GM18907 (cell line): Measurements from ENCODE around the gene RNF150.

Source experiments
- ATAC-seq: cut with Tn5 transposase; IDR thresholded peaks from one replicate; pipeline ENCODE4 v1.9.1; 2021; ENCODE audit warnings: mild to moderate bottlenecking, moderate library complexity; ENCODE audit not compliant: unreplicated experiment

The RNF150 gene

DNA sequence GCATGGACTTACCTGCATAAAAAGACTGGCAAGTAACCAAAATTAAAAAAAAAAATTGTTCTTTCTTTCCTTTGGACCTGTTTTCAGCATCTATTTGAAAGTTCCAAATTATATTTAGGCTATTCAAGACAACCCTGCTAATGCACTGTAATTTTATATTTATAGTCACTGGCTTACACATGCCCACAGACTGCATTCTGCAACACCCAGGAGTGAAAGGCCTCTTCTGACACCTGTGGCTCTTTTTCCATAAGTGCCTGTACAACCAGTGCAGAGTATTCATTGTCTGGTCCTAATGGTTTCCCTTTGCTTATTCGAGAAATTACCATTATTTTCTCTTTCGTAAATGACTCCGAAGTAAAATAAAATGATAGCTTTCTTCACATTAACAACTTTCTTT, 143.3 kb downstream of the RNF150 start:
- ATAC-seq = no peak

GRCh38 chr4:140986045-140986444, 147.2 kb downstream of the RNF150 start:
- ATAC-seq = no peak

- no peak for ATAC-seq
These were observed 150.5 kb downstream of the RNF150 start for GRCh38 chr4:140982613-140983340.

DNA sequence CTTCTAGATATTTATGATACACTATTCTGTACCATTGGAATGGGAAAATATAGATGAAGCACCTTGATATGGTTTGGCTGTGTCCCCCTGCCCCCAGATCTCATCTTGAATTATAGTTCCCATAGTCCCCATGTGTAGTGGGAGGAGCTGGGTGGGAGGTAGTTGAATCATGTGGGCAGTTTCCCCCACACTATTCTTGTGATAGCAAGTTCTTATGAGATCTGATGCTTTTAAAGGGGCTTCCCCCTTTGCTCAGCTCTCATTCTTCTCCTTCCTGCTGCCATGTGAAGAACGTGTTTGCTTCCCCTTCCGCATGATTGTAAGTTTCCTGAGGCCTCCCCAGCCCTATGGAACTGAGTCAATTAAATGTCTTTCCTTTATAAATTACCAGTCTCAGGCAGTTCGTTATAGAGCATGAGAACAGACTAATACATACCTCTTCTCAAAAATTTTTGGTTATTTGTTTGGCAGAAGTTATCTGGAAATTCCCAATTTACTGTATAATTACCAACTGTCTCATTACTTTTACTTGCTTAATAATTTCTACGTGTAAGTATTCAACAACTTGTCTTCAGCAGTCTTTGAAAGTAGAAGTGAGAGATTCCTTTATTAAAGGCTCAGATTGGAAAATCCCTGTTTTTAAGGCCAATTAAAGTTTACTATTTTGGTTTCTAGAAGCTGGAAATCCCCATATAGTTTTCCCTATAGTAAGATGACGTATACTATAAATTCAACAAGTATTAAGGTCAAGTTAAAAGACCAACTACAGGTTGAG, 152.7 kb downstream of the RNF150 start:
- ATAC-seq = no peak

DNA sequence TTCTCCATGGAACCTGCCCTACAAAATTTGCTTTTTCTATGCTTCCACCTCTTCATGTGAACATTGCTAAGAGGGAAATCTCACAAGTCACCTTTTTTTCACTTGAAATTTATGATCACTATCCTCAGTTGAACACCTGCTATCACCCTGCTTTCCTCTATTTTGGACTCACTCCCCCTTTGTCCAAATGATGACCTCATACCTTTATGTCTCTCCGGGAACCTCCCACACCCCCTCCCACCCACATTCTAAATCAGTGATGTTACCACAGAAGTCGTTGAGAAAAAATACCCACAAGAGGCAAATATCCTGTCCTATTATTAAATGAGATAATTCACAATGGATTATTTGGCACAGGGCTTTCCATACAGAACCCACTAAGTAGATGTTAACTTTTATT, 156.5 kb downstream of the RNF150 start:
- ATAC-seq = no peak

- ATAC-seq = no peak
These were observed 162.0 kb downstream of the RNF150 start for GRCh38 chr4:140971077-140971792.

DNA sequence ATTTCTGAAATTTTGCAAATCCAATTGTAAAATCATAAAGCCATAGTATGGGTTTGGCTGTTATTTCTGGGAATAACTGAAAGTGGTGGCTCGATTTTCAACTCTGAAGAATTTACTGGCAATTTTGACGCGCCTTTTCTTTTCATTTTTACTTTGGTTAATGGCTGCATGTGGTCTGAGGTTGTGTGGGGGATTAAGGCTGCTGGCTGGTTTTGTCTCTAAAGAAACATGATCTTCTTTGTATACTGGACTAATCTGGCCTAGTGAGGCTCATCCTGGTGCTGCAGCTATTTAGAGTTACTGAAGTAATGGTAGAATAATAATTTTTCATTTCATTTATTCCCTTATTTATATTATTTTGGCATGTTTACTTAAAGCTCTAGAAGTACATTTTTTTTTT, 164.0 kb downstream of the RNF150 start:
- ATAC-seq = no peak

GRCh38 chr4:140968371-140968770, 164.9 kb downstream of the RNF150 start:
- ATAC-seq = no peak

DNA sequence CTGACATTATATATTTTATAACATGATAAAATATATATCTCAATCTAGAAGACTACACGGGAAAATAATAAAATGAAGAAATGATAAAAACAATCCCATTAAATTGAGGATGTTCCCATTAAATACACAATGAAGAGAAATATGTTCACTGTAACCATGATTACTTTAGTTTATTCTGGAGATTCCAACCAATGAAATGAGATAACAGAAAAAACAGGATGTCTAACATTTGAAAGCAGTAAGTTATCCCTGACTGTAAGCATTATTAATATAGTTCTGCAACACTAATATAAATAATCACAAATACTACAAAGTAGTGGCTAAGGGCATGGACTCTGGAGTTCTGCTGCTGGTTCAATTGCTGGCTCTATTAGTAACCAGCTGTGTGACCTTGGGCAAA, 169.4 kb downstream of the RNF150 start:
- ATAC-seq = no peak

- no peak for ATAC-seq
These were observed 177.6 kb downstream of the RNF150 start for GRCh38 chr4:140955641-140956040.

- no peak for ATAC-seq
These were observed 180.6 kb downstream of the RNF150 start for GRCh38 chr4:140952717-140953116.

DNA sequence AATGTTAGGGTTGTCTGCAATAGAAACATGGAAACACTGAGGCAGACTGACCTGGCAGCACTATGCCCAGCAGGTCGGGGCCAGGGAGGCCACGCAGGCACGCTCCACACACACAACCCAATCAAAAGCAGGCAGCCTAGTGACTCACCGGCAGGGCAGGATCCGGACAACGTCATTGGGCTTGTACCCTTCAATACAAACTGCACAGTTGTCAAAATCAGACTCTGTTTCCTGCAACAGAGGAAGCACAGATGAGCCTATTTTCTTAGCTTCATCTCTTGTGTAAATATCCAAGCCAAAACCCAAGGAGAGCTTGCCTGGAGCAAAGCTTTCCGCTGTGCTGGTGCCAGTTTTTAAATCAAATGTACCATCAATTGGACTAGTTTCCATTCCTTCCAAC, 185.8 kb downstream of the RNF150 start:
- no peak for ATAC-seq

- ATAC-seq = no peak
These were observed 188.2 kb downstream of the RNF150 start for GRCh38 chr4:140945106-140945505.

GRCh38 chr4:140944572-140944971, 188.7 kb downstream of the RNF150 start:
- ATAC-seq = no peak

DNA sequence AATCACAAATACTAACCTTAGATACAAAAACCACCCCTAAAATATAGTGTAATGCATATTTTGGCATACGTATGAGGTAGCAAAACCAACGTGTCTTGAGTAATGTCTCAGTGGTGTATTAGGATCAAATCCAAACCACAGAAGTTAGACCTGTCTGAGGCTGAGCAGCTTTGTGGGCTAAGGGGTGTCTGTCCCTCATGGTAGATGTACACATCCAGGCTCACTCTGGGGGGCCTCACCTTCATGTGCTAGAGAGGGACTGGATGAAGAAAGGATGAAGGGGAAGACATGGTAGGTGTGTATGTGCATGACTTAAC, 189.1 kb downstream of the RNF150 start:
- ATAC-seq = no peak

- ATAC-seq = no peak
These were observed 189.6 kb downstream of the RNF150 start for GRCh38 chr4:140943486-140944198.

DNA sequence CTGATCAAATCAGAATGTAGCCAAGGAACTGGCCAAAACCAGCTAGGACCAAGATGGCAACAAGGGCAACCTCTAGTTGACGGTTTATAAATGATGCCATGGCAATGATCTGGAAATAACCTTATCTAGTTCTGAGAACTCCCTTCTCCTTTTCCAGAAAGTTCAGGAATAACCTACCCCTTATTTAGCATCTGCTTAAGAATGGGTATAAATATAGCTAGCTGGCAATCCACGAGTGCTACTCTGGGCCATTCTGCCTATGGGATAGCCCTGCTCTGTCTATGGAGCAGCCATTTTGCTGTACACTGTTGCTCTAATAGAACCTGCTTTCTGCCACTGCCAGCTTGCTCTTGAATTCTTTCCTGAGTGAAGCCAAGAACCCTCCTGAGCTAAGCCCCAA, 192.7 kb downstream of the RNF150 start:
- no peak for ATAC-seq

DNA sequence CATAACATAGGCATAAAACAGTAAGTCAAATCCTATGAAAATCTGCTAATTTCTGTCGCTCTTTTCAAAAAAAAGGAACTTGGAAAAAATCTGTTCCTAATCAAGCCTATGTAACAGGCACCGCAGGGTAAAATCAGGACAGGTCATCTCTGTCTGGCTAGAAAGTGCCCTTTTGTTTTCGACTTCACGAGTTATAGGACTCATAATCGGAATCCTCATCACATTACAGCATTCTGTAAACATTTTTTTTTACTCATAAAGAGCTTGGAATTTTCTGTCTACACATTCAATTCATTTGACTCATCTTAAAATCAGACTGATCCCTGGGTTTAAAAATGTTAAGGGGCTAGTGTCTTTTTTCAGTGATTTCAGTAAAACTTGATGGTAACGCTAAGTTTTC, 195.4 kb downstream of the RNF150 start:
- ATAC-seq = no peak

- ATAC-seq = no peak
These were observed 198.0 kb downstream of the RNF150 start for GRCh38 chr4:140935254-140935653.

DNA sequence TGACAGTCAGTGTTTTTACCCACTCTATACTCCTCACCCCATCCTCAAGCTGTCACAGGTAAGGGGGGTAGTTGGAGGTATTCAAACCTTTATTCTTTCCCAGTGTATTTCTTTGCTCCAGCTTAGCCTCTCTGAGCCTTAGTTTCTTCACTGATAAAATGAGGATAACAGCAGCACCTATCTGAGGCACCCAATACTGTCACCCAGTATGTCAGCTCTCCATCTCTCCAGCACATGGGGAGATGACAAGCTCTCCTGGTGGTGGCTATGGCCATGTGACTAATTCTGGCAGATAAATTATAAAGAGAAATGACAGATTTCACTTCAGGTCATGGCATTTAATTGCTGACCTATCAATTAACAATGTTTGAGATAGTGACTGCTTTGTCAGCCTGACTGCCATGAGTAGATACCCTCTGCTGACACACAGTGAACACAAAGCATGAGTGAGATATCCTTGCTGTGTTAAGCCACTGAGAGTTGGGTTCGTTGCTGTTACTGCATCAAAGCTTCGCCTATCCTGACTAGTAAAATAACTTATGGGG, 200.7 kb downstream of the RNF150 start:
- ATAC-seq = no peak

DNA sequence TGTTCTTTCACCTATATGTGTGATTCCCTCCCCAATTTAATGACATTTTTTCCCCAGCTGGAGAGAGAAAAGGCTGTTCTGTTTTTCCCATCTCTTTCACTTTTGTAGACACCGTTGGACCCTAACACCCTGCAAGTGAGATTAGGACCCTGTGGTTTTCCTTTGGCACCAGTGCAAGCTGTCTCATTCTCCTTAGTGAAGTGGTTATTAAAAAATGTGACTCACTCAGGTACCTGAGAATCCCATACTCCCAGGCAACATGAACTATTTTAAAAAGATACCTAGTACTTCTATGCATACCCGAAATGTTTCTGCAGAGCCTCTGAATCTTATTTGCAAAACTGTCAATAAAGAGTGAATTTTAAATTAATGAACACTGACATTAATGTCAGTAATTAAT, 201.4 kb downstream of the RNF150 start:
- no peak for ATAC-seq
